WTC11 (cell line): ENCODE results near the gene PCDH10.

Source experiments
- AR ChIP-seq: fragments of 250-450 bp; sonication (Bioruptor Pico); IDR thresholded peaks from 2 replicates; pipeline ENCODE4 v1.9.0; 2021; ENCODE audit warnings: mild to moderate bottlenecking
- CBFB ChIP-seq: sonication (generic); formaldehyde crosslinking; IDR thresholded peaks from 2 replicates; pipeline ENCODE4 v1.8.1; 2022; ENCODE audit warnings: mild to moderate bottlenecking, low read depth, missing genetic modification reagents
- CREM ChIP-seq: sonication (generic); formaldehyde crosslinking; IDR thresholded peaks from 2 replicates; pipeline ENCODE4 v1.8.1; 2022; ENCODE audit warnings: mild to moderate bottlenecking, missing genetic modification reagents, moderate library complexity
- EMX1 ChIP-seq: fragments of 250-450 bp; sonication (Bioruptor Pico); IDR thresholded peaks from 2 replicates; pipeline ENCODE4 v1.8.0; 2021; ENCODE audit warnings: mild to moderate bottlenecking
- FOXK1 ChIP-seq: sonication (generic); formaldehyde crosslinking; IDR thresholded peaks from 2 replicates; pipeline ENCODE4 v1.8.0; 2022; ENCODE audit warnings: mild to moderate bottlenecking, moderate library complexity, missing genetic modification reagents
- HMGA2 ChIP-seq: fragments of 250-450 bp; sonication (Bioruptor Pico); IDR thresholded peaks from 2 replicates; pipeline ENCODE4 v1.4.0; 2021; ENCODE audit warnings: mild to moderate bottlenecking, moderate library complexity
- MAX ChIP-seq: sonication (generic); formaldehyde crosslinking; IDR thresholded peaks from 2 replicates; pipeline ENCODE4 v1.8.0; 2022; ENCODE audit warnings: mild to moderate bottlenecking, missing genetic modification reagents
- NFE2L1 ChIP-seq: sonication (generic); formaldehyde crosslinking; IDR thresholded peaks from 2 replicates; pipeline ENCODE4 v1.8.1; 2023; ENCODE audit warnings: missing genetic modification reagents
- NFYB ChIP-seq: sonication (generic); formaldehyde crosslinking; conservative IDR thresholded peaks from 2 replicates; pipeline ENCODE4 v1.8.0; 2022; ENCODE audit warnings: low read depth, missing genetic modification reagents
- SP1 ChIP-seq: sonication (generic); formaldehyde crosslinking; conservative IDR thresholded peaks from 2 replicates; pipeline ENCODE4 v1.8.1; 2022; ENCODE audit warnings: missing genetic modification reagents
- TF ChIP-seq, protein P1 (sequence below): fragments of 200-600 bp; IDR thresholded peaks from 2 replicates; pipeline ENCODE4 v1.8.0; 2022; ENCODE audit warnings: antibody characterized with exemption
- TF ChIP-seq, protein P2 (sequence below): sonication (generic); formaldehyde crosslinking; IDR thresholded peaks from 2 replicates; pipeline ENCODE4 v1.8.0; 2022; ENCODE audit warnings: mild to moderate bottlenecking, missing genetic modification reagents

DNA sequence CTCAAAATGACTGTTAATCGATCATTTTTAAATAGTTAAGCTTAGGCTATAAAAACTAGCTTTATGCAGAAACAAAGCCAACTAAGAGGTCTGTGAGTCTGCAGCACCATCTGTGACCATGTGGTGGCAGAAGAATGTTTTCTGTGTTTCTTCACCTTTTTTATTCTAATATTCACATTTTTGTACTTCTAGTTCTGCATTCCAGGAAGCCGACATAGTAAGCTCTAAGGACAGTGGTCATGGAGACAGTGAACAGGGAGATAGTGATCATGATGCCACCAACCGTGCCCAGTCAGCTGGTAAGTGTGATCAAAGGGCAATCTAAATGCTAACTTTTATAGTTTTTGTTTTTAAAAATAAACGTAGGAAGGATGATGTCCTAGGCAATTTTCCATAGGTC lies 5.6 kb downstream of the PCDH10 start:
- TF ChIP-seq AR (CRISPR knock-in tag) (no peak), CREM (CRISPR knock-in tag) (no peak), MAX (CRISPR knock-in tag) (no peak), NFE2L1 (CRISPR knock-in tag) (no peak), CBFB (CRISPR knock-in tag) (no peak), EMX1 (CRISPR knock-in tag) (no peak), FOXK1 (no peak), NFYB (CRISPR knock-in tag) (no peak), HMGA2 (no peak), SP1 (no peak)
- TF ChIP-seq, protein P1, sequence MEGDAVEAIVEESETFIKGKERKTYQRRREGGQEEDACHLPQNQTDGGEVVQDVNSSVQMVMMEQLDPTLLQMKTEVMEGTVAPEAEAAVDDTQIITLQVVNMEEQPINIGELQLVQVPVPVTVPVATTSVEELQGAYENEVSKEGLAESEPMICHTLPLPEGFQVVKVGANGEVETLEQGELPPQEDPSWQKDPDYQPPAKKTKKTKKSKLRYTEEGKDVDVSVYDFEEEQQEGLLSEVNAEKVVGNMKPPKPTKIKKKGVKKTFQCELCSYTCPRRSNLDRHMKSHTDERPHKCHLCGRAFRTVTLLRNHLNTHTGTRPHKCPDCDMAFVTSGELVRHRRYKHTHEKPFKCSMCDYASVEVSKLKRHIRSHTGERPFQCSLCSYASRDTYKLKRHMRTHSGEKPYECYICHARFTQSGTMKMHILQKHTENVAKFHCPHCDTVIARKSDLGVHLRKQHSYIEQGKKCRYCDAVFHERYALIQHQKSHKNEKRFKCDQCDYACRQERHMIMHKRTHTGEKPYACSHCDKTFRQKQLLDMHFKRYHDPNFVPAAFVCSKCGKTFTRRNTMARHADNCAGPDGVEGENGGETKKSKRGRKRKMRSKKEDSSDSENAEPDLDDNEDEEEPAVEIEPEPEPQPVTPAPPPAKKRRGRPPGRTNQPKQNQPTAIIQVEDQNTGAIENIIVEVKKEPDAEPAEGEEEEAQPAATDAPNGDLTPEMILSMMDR: peak; percentile 47
- TF ChIP-seq, protein P2, sequence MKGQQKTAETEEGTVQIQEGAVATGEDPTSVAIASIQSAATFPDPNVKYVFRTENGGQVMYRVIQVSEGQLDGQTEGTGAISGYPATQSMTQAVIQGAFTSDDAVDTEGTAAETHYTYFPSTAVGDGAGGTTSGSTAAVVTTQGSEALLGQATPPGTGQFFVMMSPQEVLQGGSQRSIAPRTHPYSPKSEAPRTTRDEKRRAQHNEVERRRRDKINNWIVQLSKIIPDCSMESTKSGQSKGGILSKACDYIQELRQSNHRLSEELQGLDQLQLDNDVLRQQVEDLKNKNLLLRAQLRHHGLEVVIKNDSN (CRISPR knock-in tag): no peak
